Spleen (tissue), 11 donors: ENCODE measurements around the gene ABLIM2. TPM values are rescaled to one million over a fixed set of nuclear protein-coding genes. Genes with fewer than 3 reads are reported as not detected.

Experiments used
- DNase-seq: peaks from one replicate; pipeline ENCODE4 v3.0.0-alpha.2; 2020
- H3K27ac ChIP-seq, 8 donors: fragments of 200-600 bp; sonication (generic) in 7 of 8; 1 replicate in 4 of 8; 2 replicates in 4 of 8; pipeline versions ENCODE4 v1.5.0 to v1.8.0; 2016 to 2021; ENCODE audit warnings: inconsistent platforms in 4 of 8, mild to moderate bottlenecking in 4 of 8, moderate library complexity in 1 of 8
- H3K27me3 ChIP-seq, 7 donors: fragments of 200-600 bp; sonication (generic) in 6 of 7; replicated peaks in 1 of 7; 1 replicate in 4 of 7; 2 replicates in 3 of 7; pipeline versions ENCODE4 v1.5.0 to v1.8.0; 2016 to 2021; ENCODE audit warnings: inconsistent platforms in 3 of 7, mild to moderate bottlenecking in 1 of 7
- H3K36me3 ChIP-seq, 6 donors: fragments of 200-600 bp; sonication (generic) in 5 of 6; 1 replicate in 4 of 6; 2 replicates in 2 of 6; pipeline versions ENCODE4 v1.5.0 to v1.8.0; 2016 to 2021; ENCODE audit warnings: inconsistent platforms in 2 of 6
- H3K4me1 ChIP-seq, 6 donors: fragments of 200-600 bp; sonication (generic) in 5 of 6; 1 replicate in 3 of 6; 2 replicates in 3 of 6; pipeline versions ENCODE4 v1.5.0 to v1.8.0; 2016 to 2021; ENCODE audit warnings: inconsistent platforms in 3 of 6
- H3K4me3 ChIP-seq, 8 donors: fragments of 200-600 bp; sonication (generic) in 7 of 8; 1 replicate in 4 of 8; 2 replicates in 4 of 8; pipeline versions ENCODE4 v1.5.0 to v1.8.0; 2016 to 2021; ENCODE audit warnings: inconsistent platforms in 4 of 8, mild to moderate bottlenecking in 4 of 8, moderate library complexity in 2 of 8
- H3K9me3 ChIP-seq, 8 donors: fragments of 200-600 bp; sonication (generic) in 7 of 8; 1 replicate in 4 of 8; 2 replicates in 4 of 8; pipeline versions ENCODE4 v1.5.0 to v1.8.0; 2016 to 2021; ENCODE audit warnings: inconsistent platforms in 4 of 8
- CTCF ChIP-seq, 11 experiments: fragments of 200-600 bp in 7 of 11; fragments of 450-650 bp in 4 of 11; sonication (generic) in 4 of 11; IDR thresholded peaks in 8 of 11; conservative IDR thresholded peaks in 3 of 11; 1 replicate in 7 of 11; 2 replicates in 4 of 11; pipeline versions ENCODE4 v1.4.0 to v1.8.0; 2016 to 2021; ENCODE audit warnings: antibody characterized with exemption in 11 of 11, inconsistent platforms in 4 of 11, mild to moderate bottlenecking in 1 of 11
- POLR2A ChIP-seq, 3 donors: fragments of 450-650 bp; IDR thresholded peaks; one replicate each; pipeline ENCODE4 v1.5.1; 2017; ENCODE audit warnings: antibody characterized with exemption in 3 of 3, mild to moderate bottlenecking in 1 of 3
- POLR2AphosphoS5 ChIP-seq, 3 donors: sonication (generic); formaldehyde crosslinking; IDR thresholded peaks; one replicate each; pipeline ENCODE4 v1.5.1; 2017; ENCODE audit warnings: antibody characterized with exemption in 3 of 3
- WGBS, 5 donors: extraction: QIAGEN DNeasy Blood & Tissue Kit in 3 of 5; methylation state at CpG; one replicate each; pipeline versions ENCODE4 v1.1.5 to v1.1.7; 2013 to 2018; 5-methylcytosine and 5-hydroxymethylcytosine counted together
- intact Hi-C: fragments of 100-400 bp; cut with DNase I; formaldehyde crosslinking; loops from one replicate; pipeline ENCODE4 v1.15.0; 2023; ENCODE audit warnings: low total_unique reads
- polyA plus RNA-seq, 3 donors: library from polyadenylated mRNA; stranded (reverse); fragments of 200-250 nt; gene quantifications; one replicate each; pipeline ENCODE4 v1.2.1, GENCODE V29; 2013
- total RNA-seq, 7 donors: library from RNA; depleted of rRNA in 3 of 7; stranded (reverse); fragments of >200 nt in 3 of 7; fragmentation: NEBNext Ultra II Directional in 4 of 7; extraction: Animal tissue kit (Norgen Biotek cat#: 25700) in 4 of 7; gene quantifications; one replicate each; pipeline versions ENCODE4 v1.1.0 to v1.2.1, GENCODE V29; 2016 to 2021
- donor health status: healthy with polysubstance abuse.
- donor health status: DM: no; HTN: no; CAD: no; lungs with moderate emphysema.
- donor health status: DM: no; HTN: no; CAD: no.
- donor health status: Bipolar disorder and iron deficiency.
- donor health status: healthy.
- donor health status: DM: no; HTN: no; CAD: no.
- donor health status: DM: yes; HTN: yes; CAD: no.

Gene ABLIM2
- total and polyA plus RNA-seq, 10 donors: 11.8 to 127 (median 62.8) TPM

- H3K4me1 ChIP-seq: peaks cover 0 to 32% (median 21%) of the 10 kb centered on the region in 6 donors
- H3K4me3 ChIP-seq: no peak overlapping the region
- H3K36me3 ChIP-seq: peaks cover 0 to 89% (median 9%) of the 10 kb centered on the region in 6 donors
- TF ChIP-seq POLR2AphosphoS5 (IDR thresholded peaks at IDR 0.05) (peak in 1 of 3 donors; percentile 42), CTCF (IDR thresholded peaks at IDR 0.05 in 8 of 11, conservative IDR thresholded peaks at IDR 0.05 in 3 of 11) (no peak), POLR2A (IDR thresholded peaks at IDR 0.05) (no peak)
- peak overlapping the region in 1 of 8 donors; percentile 27 for H3K27ac ChIP-seq
- WGBS, 5 donors: 73 to 92% (median 91%) methylated on average over 11 of the region's 11 CpGs
- intact Hi-C loops: no loop called here
- no peaks in the 10 kb centered on the region for H3K9me3 ChIP-seq
- DNase-seq: no peak
- no peaks in the 10 kb centered on the region for H3K27me3 ChIP-seq
These were observed 77.4 kb downstream of the ABLIM2 start for GRCh38 chr4:8081171-8081570.

GRCh38 chr4:8080754-8081065 lies 77.9 kb downstream of the ABLIM2 start:
- peaks cover 0 to 32% (median 21%) of the 10 kb centered on the region in 6 donors for H3K4me1 ChIP-seq
- intact Hi-C loops: no loop called here
- H3K36me3 ChIP-seq: peaks cover 0 to 92% (median 8%) of the 10 kb centered on the region in 6 donors
- peak overlapping the region in 1 of 8 donors; percentile 27 for H3K27ac ChIP-seq
- TF ChIP-seq POLR2AphosphoS5 (IDR thresholded peaks at IDR 0.05): no peak
- TF ChIP-seq POLR2A (IDR thresholded peaks at IDR 0.05): no peak
- TF ChIP-seq CTCF (IDR thresholded peaks at IDR 0.05 in 8 of 11, conservative IDR thresholded peaks at IDR 0.05 in 3 of 11): no peak
- no peak overlapping the region for H3K4me3 ChIP-seq
- H3K27me3 ChIP-seq: no peaks in the 10 kb centered on the region
- no peak for DNase-seq
- WGBS, 5 donors: 54 to 79% (median 58%) methylated on average over 2 to 5 of the region's 5 CpGs
- H3K9me3 ChIP-seq: no peaks in the 10 kb centered on the region

- Histone ChIP-seq H3K4me3 (no peak overlapping the region), H3K36me3 (peaks cover 0 to 92% (median 7%) of the 10 kb centered on the region in 6 donors), H3K4me1 (peaks cover 0 to 32% (median 21%) of the 10 kb centered on the region in 6 donors), H3K27ac (peak overlapping the region in 1 of 8 donors; percentile 27), H3K9me3 (no peaks in the 10 kb centered on the region), H3K27me3 (no peaks in the 10 kb centered on the region)
- TF ChIP-seq POLR2AphosphoS5 (IDR thresholded peaks at IDR 0.05): peak in 1 of 3 donors; percentile 23
- no peak for TF ChIP-seq POLR2A (IDR thresholded peaks at IDR 0.05)
- no peak for TF ChIP-seq CTCF (IDR thresholded peaks at IDR 0.05 in 8 of 11, conservative IDR thresholded peaks at IDR 0.05 in 3 of 11)
- intact Hi-C loops: no loop called here
- DNase-seq: no peak
- WGBS, 5 donors: 49 to 61% (median 50%) methylated on average over 18 to 21 of the region's 21 CpGs
These were observed 78.5 kb downstream of the ABLIM2 start for GRCh38 chr4:8079916-8080753.
